ENCODE data around the gene CCNK. TPM values are rescaled to one million over a fixed set of nuclear protein-coding genes. Genes with fewer than 3 reads are reported as not detected.

CCNK gene
- total RNA-seq, 2 experiments from 2014 or later, result 140 to 151 TPM

DNA sequence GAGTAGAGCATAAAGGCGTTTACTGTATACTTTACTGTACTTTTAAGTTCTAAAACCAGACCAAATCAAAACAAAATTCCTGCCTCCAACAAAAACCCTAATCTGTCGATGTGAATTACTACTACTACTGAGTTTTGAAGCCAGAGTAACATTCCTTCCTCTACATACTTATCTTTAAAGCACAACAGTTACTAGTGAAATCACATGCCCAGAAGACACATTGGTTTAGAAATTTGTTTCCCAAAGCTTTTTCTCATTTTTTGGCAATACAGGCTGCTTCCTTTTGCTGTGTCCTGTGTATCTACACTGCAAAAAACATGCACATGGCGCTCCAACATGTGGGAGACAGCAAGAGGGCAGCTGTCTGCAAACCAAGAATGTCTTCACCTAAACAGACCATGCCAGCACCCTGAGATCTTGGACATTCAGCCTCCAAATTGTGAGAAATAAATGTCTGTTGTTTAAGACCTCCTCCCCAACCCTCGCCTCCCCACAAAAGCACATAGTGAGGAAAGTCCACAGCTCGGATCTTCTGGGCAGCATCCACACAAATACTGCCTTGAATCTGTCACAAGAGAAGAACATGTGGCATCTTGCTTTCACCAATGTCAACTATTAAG lies 21.6 kb upstream of the CCNK start:
- POLR2A ChIA-PET, result interaction anchor here (0.8 kb wide), 1 partner anchor 15 kb away, joined by 3 read pairs; no protein-coding TSS in a partner anchor
- no peak overlapping the region for H3K27ac Mint-ChIP-seq
- H3K36me3 Mint-ChIP-seq (ENCODE audit: low read depth), result peaks cover 87% of the 10 kb centered on the region
- ATAC-seq (ENCODE audit: poor library complexity) (no peak), DNase-seq (no peak)
- no peaks in the 10 kb centered on the region for H3K9me3 Mint-ChIP-seq
- intact Hi-C loops (cut with DNase I, micrococcal nuclease), result no loop called here
- Histone ChIP-seq H3K27me3 (ENCODE audit: control insufficient read depth in 1 of 2, insufficient read depth in 2 of 2, low read length in 2 of 2) (no peaks in the 10 kb centered on the region), H3K27ac (ENCODE audit: low read depth in 1 of 2, low read length in 2 of 2) (no peak overlapping the region), H3K4me3 (ENCODE audit: low read length) (no peak overlapping the region), H3K36me3 (ENCODE audit: insufficient read depth, low read length) (peaks cover 86% of the 10 kb centered on the region), H3K9me3 (ENCODE audit: control insufficient read depth in 1 of 2, insufficient read depth in 1 of 2, low read length in 2 of 2) (no peaks in the 10 kb centered on the region), H3K4me1 (ENCODE audit: insufficient read depth, low read length) (no peaks in the 10 kb centered on the region)
- TF ChIP-seq, protein P1, sequence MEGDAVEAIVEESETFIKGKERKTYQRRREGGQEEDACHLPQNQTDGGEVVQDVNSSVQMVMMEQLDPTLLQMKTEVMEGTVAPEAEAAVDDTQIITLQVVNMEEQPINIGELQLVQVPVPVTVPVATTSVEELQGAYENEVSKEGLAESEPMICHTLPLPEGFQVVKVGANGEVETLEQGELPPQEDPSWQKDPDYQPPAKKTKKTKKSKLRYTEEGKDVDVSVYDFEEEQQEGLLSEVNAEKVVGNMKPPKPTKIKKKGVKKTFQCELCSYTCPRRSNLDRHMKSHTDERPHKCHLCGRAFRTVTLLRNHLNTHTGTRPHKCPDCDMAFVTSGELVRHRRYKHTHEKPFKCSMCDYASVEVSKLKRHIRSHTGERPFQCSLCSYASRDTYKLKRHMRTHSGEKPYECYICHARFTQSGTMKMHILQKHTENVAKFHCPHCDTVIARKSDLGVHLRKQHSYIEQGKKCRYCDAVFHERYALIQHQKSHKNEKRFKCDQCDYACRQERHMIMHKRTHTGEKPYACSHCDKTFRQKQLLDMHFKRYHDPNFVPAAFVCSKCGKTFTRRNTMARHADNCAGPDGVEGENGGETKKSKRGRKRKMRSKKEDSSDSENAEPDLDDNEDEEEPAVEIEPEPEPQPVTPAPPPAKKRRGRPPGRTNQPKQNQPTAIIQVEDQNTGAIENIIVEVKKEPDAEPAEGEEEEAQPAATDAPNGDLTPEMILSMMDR (IDR thresholded peaks at IDR 0.05), result no peak
- H3K4me3 Mint-ChIP-seq, result no peak overlapping the region
- H3K27me3 Mint-ChIP-seq, result no peaks in the 10 kb centered on the region
- CTCF ChIA-PET, result no interaction called here
- H3K4me1 Mint-ChIP-seq (ENCODE audit: low read depth), result peaks cover 8% of the 10 kb centered on the region

DNA sequence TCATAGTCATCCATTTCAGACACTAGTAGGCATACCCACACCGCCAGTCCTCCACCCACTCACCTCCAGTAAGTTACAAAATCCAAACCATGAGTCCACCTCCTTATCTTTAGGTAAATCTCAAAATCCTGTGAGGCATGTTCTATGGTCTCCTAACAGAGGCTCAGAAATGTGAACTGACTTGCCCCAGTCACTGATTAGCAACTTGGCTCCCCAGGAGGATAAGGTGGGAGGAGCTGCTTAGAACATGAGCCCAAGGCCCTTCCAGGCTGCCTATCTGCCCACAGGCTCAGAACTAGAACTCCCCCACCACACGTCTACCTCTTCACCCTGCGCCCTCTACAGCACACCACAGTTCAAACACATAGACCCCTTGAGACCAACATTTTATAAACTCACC lies 20.4 kb upstream of the CCNK start:
- H3K4me3 Mint-ChIP-seq, result no peak overlapping the region
- no peak overlapping the region for H3K27ac Mint-ChIP-seq

DNA sequence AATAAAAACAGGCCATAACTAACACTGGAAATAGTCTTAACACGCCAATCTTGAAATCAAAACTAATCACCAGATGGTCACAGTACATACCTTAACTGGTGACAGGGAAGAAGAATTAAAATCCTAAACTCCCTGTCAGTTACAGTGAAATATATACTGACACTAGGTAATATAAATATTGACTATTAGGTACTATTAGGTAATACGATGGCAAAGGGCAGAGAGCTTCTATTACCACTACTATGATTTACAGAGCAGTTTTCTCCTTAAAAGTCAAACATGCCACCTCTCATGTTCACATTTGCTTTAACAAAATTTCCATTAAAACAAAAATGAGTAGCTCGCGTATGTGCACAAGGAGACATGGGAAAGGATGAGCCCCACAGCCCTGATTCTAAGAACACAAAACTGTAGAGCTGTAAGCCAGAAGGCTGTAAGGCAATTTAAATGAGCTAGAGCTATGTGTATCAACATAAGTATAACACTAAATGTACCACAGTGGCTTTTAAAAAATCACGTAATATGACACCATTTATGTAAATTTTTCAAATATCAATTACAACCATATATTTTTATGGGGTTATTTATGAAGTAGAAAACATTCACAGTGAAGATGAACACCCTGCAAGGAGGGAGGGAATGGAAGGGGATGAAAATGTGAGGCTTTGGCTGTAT lies 19.7 kb upstream of the CCNK start:
- ChIA-PET CTCF (interaction anchor here (1.3 kb wide), 1 partner anchor 14 kb away, joined by 3 read pairs; no protein-coding TSS in a partner anchor), POLR2A (interaction anchor here (1.1 kb wide), 1 partner anchor 19 kb away, joined by 3 read pairs; the partner anchor contains the start of genes CCNK and SETD3)
- peaks cover 15% of the 10 kb centered on the region for H3K4me1 Mint-ChIP-seq (ENCODE audit: low read depth)
- Histone ChIP-seq H3K4me1 (ENCODE audit: insufficient read depth, low read length) (no peaks in the 10 kb centered on the region), H3K36me3 (ENCODE audit: insufficient read depth, low read length) (peaks cover 83% of the 10 kb centered on the region), H3K27ac (ENCODE audit: low read depth in 1 of 2, low read length in 2 of 2) (no peak overlapping the region), H3K27me3 (ENCODE audit: control insufficient read depth in 1 of 2, insufficient read depth in 2 of 2, low read length in 2 of 2) (no peaks in the 10 kb centered on the region), H3K9me3 (ENCODE audit: control insufficient read depth in 1 of 2, insufficient read depth in 1 of 2, low read length in 2 of 2) (no peaks in the 10 kb centered on the region), H3K4me3 (ENCODE audit: low read length) (no peak overlapping the region)
- ATAC-seq (ENCODE audit: poor library complexity) (no peak), DNase-seq (no peak)
- TF ChIP-seq, protein P1 (IDR thresholded peaks at IDR 0.05), result no peak
- no peaks in the 10 kb centered on the region for H3K9me3 Mint-ChIP-seq
- no peak overlapping the region for H3K27ac Mint-ChIP-seq
- intact Hi-C loops (cut with DNase I, micrococcal nuclease), result no loop called here
- no peak overlapping the region for H3K4me3 Mint-ChIP-seq
- no peaks in the 10 kb centered on the region for H3K27me3 Mint-ChIP-seq
- H3K36me3 Mint-ChIP-seq (ENCODE audit: low read depth), result peaks cover 94% of the 10 kb centered on the region

More for the DNA sequence above, 20.4 kb upstream of the CCNK start:
- H3K27me3 Mint-ChIP-seq, result no peaks in the 10 kb centered on the region
- no peak for DNase-seq
- H3K4me3 ChIP-seq (ENCODE audit: low read length), result no peak overlapping the region
- peaks cover 85% of the 10 kb centered on the region for H3K36me3 ChIP-seq (ENCODE audit: insufficient read depth, low read length)
- H3K36me3 Mint-ChIP-seq (ENCODE audit: low read depth), result peaks cover 89% of the 10 kb centered on the region
- ATAC-seq (ENCODE audit: poor library complexity), result no peak
- H3K9me3 Mint-ChIP-seq, result no peaks in the 10 kb centered on the region
- H3K4me1 Mint-ChIP-seq (ENCODE audit: low read depth), result peaks cover 8% of the 10 kb centered on the region
- H3K27ac ChIP-seq (ENCODE audit: low read depth in 1 of 2, low read length in 2 of 2), result no peak overlapping the region
- TF ChIP-seq, protein P1 (IDR thresholded peaks at IDR 0.05), result no peak
- no peaks in the 10 kb centered on the region for H3K27me3 ChIP-seq (ENCODE audit: control insufficient read depth in 1 of 2, insufficient read depth in 2 of 2, low read length in 2 of 2)
- ChIA-PET POLR2A (no interaction called here), CTCF (no interaction called here)
- H3K9me3 ChIP-seq (ENCODE audit: control insufficient read depth in 1 of 2, insufficient read depth in 1 of 2, low read length in 2 of 2), result no peaks in the 10 kb centered on the region
- intact Hi-C loops (cut with DNase I, micrococcal nuclease), result no loop called here
- no peaks in the 10 kb centered on the region for H3K4me1 ChIP-seq (ENCODE audit: insufficient read depth, low read length)

All from CD4-positive, alpha-beta T cell (primary cell).